Measurements from ENCODE around the gene C6orf62.

- TF ChIP-seq, protein P1, sequence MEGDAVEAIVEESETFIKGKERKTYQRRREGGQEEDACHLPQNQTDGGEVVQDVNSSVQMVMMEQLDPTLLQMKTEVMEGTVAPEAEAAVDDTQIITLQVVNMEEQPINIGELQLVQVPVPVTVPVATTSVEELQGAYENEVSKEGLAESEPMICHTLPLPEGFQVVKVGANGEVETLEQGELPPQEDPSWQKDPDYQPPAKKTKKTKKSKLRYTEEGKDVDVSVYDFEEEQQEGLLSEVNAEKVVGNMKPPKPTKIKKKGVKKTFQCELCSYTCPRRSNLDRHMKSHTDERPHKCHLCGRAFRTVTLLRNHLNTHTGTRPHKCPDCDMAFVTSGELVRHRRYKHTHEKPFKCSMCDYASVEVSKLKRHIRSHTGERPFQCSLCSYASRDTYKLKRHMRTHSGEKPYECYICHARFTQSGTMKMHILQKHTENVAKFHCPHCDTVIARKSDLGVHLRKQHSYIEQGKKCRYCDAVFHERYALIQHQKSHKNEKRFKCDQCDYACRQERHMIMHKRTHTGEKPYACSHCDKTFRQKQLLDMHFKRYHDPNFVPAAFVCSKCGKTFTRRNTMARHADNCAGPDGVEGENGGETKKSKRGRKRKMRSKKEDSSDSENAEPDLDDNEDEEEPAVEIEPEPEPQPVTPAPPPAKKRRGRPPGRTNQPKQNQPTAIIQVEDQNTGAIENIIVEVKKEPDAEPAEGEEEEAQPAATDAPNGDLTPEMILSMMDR (conservative IDR thresholded peaks at IDR 0.05; ENCODE audit: low read depth, low read length) = no peak
- no peak for TF ChIP-seq FOS (IDR thresholded peaks at IDR 0.05; ENCODE audit: low read depth, low read length)
- no peak for TF ChIP-seq RAD21 (IDR thresholded peaks at IDR 0.05; ENCODE audit: low read length)
These were observed 25.0 kb upstream of the C6orf62 start for GRCh38 chr6:24743944-24744335.

All from IMR-90 (cell line).